BLaER1 (cell line): ENCODE results near the gene EXOC3.

Source experiments
- H3K27ac ChIP-seq: shearing (Covaris generic); formaldehyde crosslinking; 2 replicates; pipeline ENCODE4 v1.8.1; 2022
- H3K27me3 ChIP-seq: shearing (Covaris generic); formaldehyde crosslinking; 2 replicates; pipeline ENCODE4 v1.8.1; 2022
- H3K36me3 ChIP-seq: shearing (Covaris generic); formaldehyde crosslinking; 2 replicates; pipeline ENCODE4 v1.8.1; 2022
- H3K4me1 ChIP-seq: shearing (Covaris generic); formaldehyde crosslinking; 2 replicates; pipeline ENCODE4 v1.8.1; 2022
- H3K4me2 ChIP-seq: shearing (Covaris generic); formaldehyde crosslinking; 2 replicates; pipeline ENCODE4 v1.8.1; 2022
- H3K4me3 ChIP-seq: shearing (Covaris generic); formaldehyde crosslinking; 2 replicates; pipeline ENCODE4 v1.8.1; 2022
- H3K9ac ChIP-seq: shearing (Covaris generic); formaldehyde crosslinking; 2 replicates; pipeline ENCODE4 v1.8.1; 2022
- H3K9me3 ChIP-seq: shearing (Covaris generic); formaldehyde crosslinking; 2 replicates; pipeline ENCODE4 v1.8.1; 2022
- H4K20me1 ChIP-seq: shearing (Covaris generic); formaldehyde crosslinking; 2 replicates; pipeline ENCODE4 v1.8.1; 2022
- Cebpa-rat ChIP-seq: shearing (Covaris generic); IDR thresholded peaks from 2 replicates; pipeline ENCODE4 v1.8.1; 2022

EXOC3 gene

GRCh38 chr5:516338-516925 is 73.5 kb downstream of the EXOC3 start:
- no peak overlapping the region for H3K4me2 ChIP-seq
- H3K9ac ChIP-seq = no peak overlapping the region
- H3K36me3 ChIP-seq = no peaks in the 10 kb centered on the region
- 0 out of 2 replicates have a peak, but pooled peaks cover 3% of the 10 kb centered on the region for H4K20me1 ChIP-seq
- peaks cover 38% of the 10 kb centered on the region for H3K4me1 ChIP-seq
- no peaks in the 10 kb centered on the region for H3K9me3 ChIP-seq
- no peak overlapping the region for H3K4me3 ChIP-seq
- no peak for TF ChIP-seq Cebpa-rat
- H3K27ac ChIP-seq = no peak overlapping the region
- peaks cover 7% of the 10 kb centered on the region for H3K27me3 ChIP-seq
